Panc1 (cell line): ENCODE measurements around the gene NECAB2. TPM values are rescaled to one million over a fixed set of nuclear protein-coding genes. Genes with fewer than 3 reads are reported as not detected.

Source experiments
- ATAC-seq: fragments of 200-7000 bp; cut with Tn5 transposase; 2 replicates; pipeline ENCODE4 v1.9.1; 2020; ENCODE audit warnings: mild to moderate bottlenecking, moderate library complexity
- BruUV-seq: library from RNA; stranded (reverse); fragments of 400-500 nt; replicated peaks from 2 replicates; lab custom pipeline; 2021; lab: Mats Ljungman, UMichigan
- CTCF ChIA-PET: fragments of 300-600 bp; sonication (Branson Sonifier 250); formaldehyde crosslinking; loops from one replicate; lab custom pipeline; 2022; ENCODE audit warnings: antibody characterized with exemption; lab: Charles Lee
- POLR2A ChIA-PET: fragments of 300-600 bp; sonication (Branson Sonifier 250); formaldehyde crosslinking; loops from one replicate; lab custom pipeline; 2022; ENCODE audit warnings: antibody characterized with exemption; lab: Charles Lee
- DNase-seq: peaks from one replicate; pipeline ENCODE4 v3.0.0-alpha.2; 2010; ENCODE audit warnings: low read depth, low spot score
- H3K27ac ChIP-seq: 2 replicates; pipeline ENCODE4 v1.5.1; 2011; ENCODE audit warnings: mild to moderate bottlenecking, low read length, inconsistent platforms
- H3K27me3 ChIP-seq: fragments of 200-500 bp; sonication (Bioruptor generic); 2 replicates; pipeline ENCODE4 v1.6.0; 2014; ENCODE audit warnings: low read length, inconsistent platforms; ENCODE audit not compliant: control insufficient read depth, insufficient read depth
- H3K36me3 ChIP-seq: fragments of 200-500 bp; sonication (Bioruptor generic); 2 replicates; pipeline ENCODE4 v1.5.1; 2014; ENCODE audit warnings: inconsistent platforms, mild to moderate bottlenecking, low read length, moderate library complexity; ENCODE audit not compliant: control insufficient read depth, insufficient read depth
- H3K4me1 ChIP-seq: 2 replicates; pipeline ENCODE4 v1.5.1; 2011; ENCODE audit warnings: inconsistent platforms, mild to moderate bottlenecking, low read length, moderate library complexity; ENCODE audit not compliant: control insufficient read depth, insufficient read depth
- H3K4me3 ChIP-seq, 2 experiments: 2 replicates each; pipeline ENCODE4 v1.5.1; 2011 to 2012; ENCODE audit warnings: low read depth in 2 of 2, low read length in 2 of 2, mild to moderate bottlenecking in 2 of 2, inconsistent platforms in 1 of 2, moderate library complexity in 1 of 2
- H3K9me3 ChIP-seq: fragments of 200-500 bp; sonication (Bioruptor generic); 2 replicates; pipeline ENCODE4 v1.5.1; 2014; ENCODE audit warnings: low read depth, mild to moderate bottlenecking, inconsistent platforms, low read length, moderate library complexity; ENCODE audit not compliant: control insufficient read depth, insufficient read depth
- POLR2AphosphoS5 ChIP-seq: IDR thresholded peaks from 2 replicates; pipeline ENCODE4 v1.6.1; 2012; ENCODE audit warnings: mild to moderate bottlenecking, low read depth, low read length, moderate library complexity
- REST ChIP-seq, 2 experiments: IDR thresholded peaks; 2 replicates each; pipeline ENCODE4 v1.6.1; 2011 to 2012; ENCODE audit warnings: low read depth in 2 of 2, control low read depth in 1 of 2, low read length in 1 of 2, mild to moderate bottlenecking in 1 of 2, moderate library complexity in 1 of 2; ENCODE audit not compliant: insufficient read depth in 1 of 2
- SIN3A ChIP-seq: IDR thresholded peaks from 2 replicates; pipeline ENCODE4 v1.6.1; 2012; ENCODE audit warnings: low read depth, mild to moderate bottlenecking, low read length, moderate library complexity, borderline replicate concordance; ENCODE audit not compliant: insufficient read depth
- TCF7L2 ChIP-seq: IDR thresholded peaks from 2 replicates; pipeline ENCODE4 v1.6.1; 2011; ENCODE audit warnings: mild to moderate bottlenecking, low read depth, low read length, inconsistent platforms
- in situ Hi-C: cut with HindIII; loops from 2 replicates; pipeline ENCODE4 v1.10.0; 2016; ENCODE audit warnings: low sequenced_read_pairs, low pct_unique_long_range_greater_than_20kb
- intact Hi-C: fragments of 100-400 bp; cut with micrococcal nuclease; formaldehyde crosslinking; loops from one replicate; pipeline ENCODE4 v1.10.0; 2022; ENCODE audit not compliant: unreplicated experiment
- total RNA-seq: library from RNA; stranded (reverse); gene quantifications from one replicate; pipeline ENCODE4 v1.2.1, GENCODE V29; 2021; ENCODE audit not compliant: unreplicated experiment
- TF ChIP-seq, protein P1 (sequence below): fragments of 450-650 bp; IDR thresholded peaks from 2 replicates; pipeline ENCODE4 v1.5.1; 2017; ENCODE audit warnings: mild to moderate bottlenecking

Gene NECAB2
- total RNA-seq, 1 experiment from 2014 or later: 0.33 TPM

DNA sequence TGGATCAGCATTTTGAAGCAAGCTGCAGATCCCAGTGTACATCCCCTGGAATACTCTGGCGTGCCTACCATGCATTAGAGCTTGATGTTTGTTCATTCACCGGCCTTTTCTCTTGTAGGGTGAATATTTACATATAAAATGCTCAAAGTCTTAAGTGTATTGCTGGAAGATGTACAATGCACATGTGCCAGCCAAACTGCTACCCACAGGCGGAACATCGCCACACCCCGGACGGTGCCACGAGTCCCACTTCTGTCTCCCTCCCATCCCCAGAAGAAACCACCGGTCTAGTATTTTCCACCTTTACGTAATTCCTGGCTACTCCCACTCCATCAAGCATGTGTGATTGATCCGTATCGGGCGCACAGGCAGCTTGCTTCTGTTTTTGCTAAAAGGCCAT, 70.4 kb downstream of the NECAB2 start:
- ChIA-PET CTCF (interaction anchor here (0.6 kb wide), 1 partner anchor 67 kb away, joined by 4 read pairs; no protein-coding TSS in a partner anchor), POLR2A (no interaction called here)
- intact Hi-C loops: no loop called here
- Histone ChIP-seq H3K36me3 (no peaks in the 10 kb centered on the region), H3K9me3 (no peaks in the 10 kb centered on the region), H3K4me3 (no peak overlapping the region), H3K27me3 (no peaks in the 10 kb centered on the region), H3K27ac (no peak overlapping the region), H3K4me1 (no peaks in the 10 kb centered on the region)
- no peak for ATAC-seq
- TF ChIP-seq SIN3A: no peak
- TF ChIP-seq POLR2AphosphoS5: no peak
- TF ChIP-seq, protein P1, sequence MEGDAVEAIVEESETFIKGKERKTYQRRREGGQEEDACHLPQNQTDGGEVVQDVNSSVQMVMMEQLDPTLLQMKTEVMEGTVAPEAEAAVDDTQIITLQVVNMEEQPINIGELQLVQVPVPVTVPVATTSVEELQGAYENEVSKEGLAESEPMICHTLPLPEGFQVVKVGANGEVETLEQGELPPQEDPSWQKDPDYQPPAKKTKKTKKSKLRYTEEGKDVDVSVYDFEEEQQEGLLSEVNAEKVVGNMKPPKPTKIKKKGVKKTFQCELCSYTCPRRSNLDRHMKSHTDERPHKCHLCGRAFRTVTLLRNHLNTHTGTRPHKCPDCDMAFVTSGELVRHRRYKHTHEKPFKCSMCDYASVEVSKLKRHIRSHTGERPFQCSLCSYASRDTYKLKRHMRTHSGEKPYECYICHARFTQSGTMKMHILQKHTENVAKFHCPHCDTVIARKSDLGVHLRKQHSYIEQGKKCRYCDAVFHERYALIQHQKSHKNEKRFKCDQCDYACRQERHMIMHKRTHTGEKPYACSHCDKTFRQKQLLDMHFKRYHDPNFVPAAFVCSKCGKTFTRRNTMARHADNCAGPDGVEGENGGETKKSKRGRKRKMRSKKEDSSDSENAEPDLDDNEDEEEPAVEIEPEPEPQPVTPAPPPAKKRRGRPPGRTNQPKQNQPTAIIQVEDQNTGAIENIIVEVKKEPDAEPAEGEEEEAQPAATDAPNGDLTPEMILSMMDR: no peak
- no peak for TF ChIP-seq REST (IDR thresholded peaks at IDR 0.05; ENCODE audit: insufficient read depth in 1 of 2, low read depth in 2 of 2, low read length in 1 of 2)
- no peak for TF ChIP-seq TCF7L2
- no peak for DNase-seq
- BruUV-seq: no TSS peak
- in situ Hi-C loops: no loop called here

DNA sequence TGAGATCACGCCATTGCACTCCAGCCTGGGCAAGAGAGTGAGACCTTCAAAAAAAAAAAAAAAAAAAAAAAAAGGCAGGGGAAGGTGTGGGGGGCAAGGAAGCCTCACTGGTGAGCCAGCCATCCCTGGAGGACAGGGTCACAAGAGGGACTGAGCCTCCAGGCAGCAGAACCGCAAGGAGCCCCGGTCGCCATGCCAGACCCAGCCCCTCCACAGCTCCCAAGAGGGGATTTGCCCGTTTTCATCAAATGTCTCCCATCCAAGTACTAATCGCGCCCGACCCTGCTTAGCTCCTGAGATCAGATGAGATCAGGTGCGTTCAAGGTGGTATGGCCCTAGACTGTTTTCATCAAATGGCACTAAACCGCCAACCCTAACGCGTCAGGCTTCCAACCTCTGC, 71.7 kb downstream of the NECAB2 start:
- H3K4me1 ChIP-seq: no peaks in the 10 kb centered on the region
- no TSS peak for BruUV-seq
- DNase-seq (no peak), ATAC-seq (no peak)
- CTCF ChIA-PET: no interaction called here
- no peak overlapping the region for H3K4me3 ChIP-seq
- POLR2A ChIA-PET: no interaction called here
- TF ChIP-seq POLR2AphosphoS5 (no peak), TCF7L2 (no peak), REST (IDR thresholded peaks at IDR 0.05; ENCODE audit: insufficient read depth in 1 of 2, low read depth in 2 of 2, low read length in 1 of 2) (no peak), SIN3A (no peak)
- TF ChIP-seq, protein P1: no peak
- no peaks in the 10 kb centered on the region for H3K27me3 ChIP-seq
- no peaks in the 10 kb centered on the region for H3K9me3 ChIP-seq
- intact Hi-C loops (no loop called here), in situ Hi-C loops (no loop called here)
- no peak overlapping the region for H3K27ac ChIP-seq
- no peaks in the 10 kb centered on the region for H3K36me3 ChIP-seq
